Measurements from ENCODE around the gene CAPN8.

CAPN8 gene

GRCh38 chr1:223540485-223541106 is 124.9 kb downstream of the CAPN8 start:
- Histone ChIP-seq H3K36me3 (ENCODE audit: control insufficient read depth, insufficient read depth, low read length) (no peaks in the 10 kb centered on the region), H3K4me3 (replicated peaks; ENCODE audit: low read depth, low read length) (no peak overlapping the region), H3K27me3 (replicated peaks; ENCODE audit: control insufficient read depth, insufficient read depth, low read length) (no peaks in the 10 kb centered on the region; the same call in none of the 2 replicates)
- DNase-seq (ENCODE audit: extremely low read depth, insufficient read length), result no peak
- TF ChIP-seq CTCF (IDR thresholded peaks at IDR 0.05; ENCODE audit: insufficient read depth, low read length, poor library complexity, severe bottlenecking), result no peak

DNA sequence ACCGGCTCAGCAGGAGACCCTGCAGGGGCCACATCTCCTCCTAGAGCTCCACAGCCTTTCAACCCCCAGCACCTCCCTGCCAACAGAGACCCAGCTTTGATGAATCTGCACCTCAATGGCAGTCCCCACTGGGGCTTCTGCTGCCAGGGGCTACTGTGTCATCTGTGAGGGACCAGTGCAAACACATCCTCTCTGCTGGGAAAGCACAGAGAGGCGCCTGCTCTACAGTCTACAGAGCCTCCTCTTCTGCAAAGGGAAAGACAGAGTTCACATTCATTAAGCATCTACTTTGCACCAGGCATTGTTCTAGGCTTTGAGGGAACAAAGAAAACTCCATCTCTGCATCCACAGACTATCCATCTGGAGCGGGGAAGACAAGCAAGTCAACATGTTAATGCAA is 125.8 kb downstream of the CAPN8 start:
- no peak for DNase-seq (ENCODE audit: extremely low read depth, insufficient read length)

DNA sequence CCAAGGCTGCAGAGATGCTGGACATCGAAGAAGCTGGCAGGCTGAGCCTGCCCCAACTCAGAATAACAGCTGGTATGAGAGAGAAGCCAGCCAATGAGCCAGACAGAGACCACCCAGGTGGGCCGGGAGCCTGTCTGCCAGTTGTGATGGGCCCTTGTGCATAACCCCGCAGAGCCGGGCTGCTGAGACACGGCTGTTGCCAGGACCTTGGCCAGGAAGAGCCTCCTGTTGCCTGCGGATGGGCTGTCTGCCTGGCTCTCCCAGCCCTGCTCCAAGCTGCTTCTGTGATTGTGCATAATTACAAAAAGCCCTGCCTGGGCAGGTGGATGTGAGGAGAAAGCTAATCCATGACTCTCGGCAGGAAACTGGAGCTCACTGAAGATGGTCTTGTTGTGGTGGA is 126.5 kb downstream of the CAPN8 start:
- no peak for TF ChIP-seq CTCF (IDR thresholded peaks at IDR 0.05; ENCODE audit: insufficient read depth, low read length, poor library complexity, severe bottlenecking)
- no peak for DNase-seq (ENCODE audit: extremely low read depth, insufficient read length)
- H3K27me3 ChIP-seq (replicated peaks; ENCODE audit: control insufficient read depth, insufficient read depth, low read length), result no peaks in the 10 kb centered on the region; the same call in none of the 2 replicates
- H3K36me3 ChIP-seq (ENCODE audit: control insufficient read depth, insufficient read depth, low read length), result no peaks in the 10 kb centered on the region
- H3K4me3 ChIP-seq (replicated peaks; ENCODE audit: low read depth, low read length), result no peak overlapping the region

More for the DNA sequence above, 125.8 kb downstream of the CAPN8 start:
- Histone ChIP-seq H3K36me3 (ENCODE audit: control insufficient read depth, insufficient read depth, low read length) (no peaks in the 10 kb centered on the region), H3K27me3 (replicated peaks; ENCODE audit: control insufficient read depth, insufficient read depth, low read length) (no peaks in the 10 kb centered on the region; the same call in none of the 2 replicates), H3K4me3 (replicated peaks; ENCODE audit: low read depth, low read length) (no peak overlapping the region)
- TF ChIP-seq CTCF (IDR thresholded peaks at IDR 0.05; ENCODE audit: insufficient read depth, low read length, poor library complexity, severe bottlenecking), result no peak

- no peak for TF ChIP-seq CTCF (IDR thresholded peaks at IDR 0.05; ENCODE audit: insufficient read depth, low read length, poor library complexity, severe bottlenecking)
- H3K36me3 ChIP-seq (ENCODE audit: control insufficient read depth, insufficient read depth, low read length), result no peaks in the 10 kb centered on the region
- no peak overlapping the region for H3K4me3 ChIP-seq (replicated peaks; ENCODE audit: low read depth, low read length)
- H3K27me3 ChIP-seq (replicated peaks; ENCODE audit: control insufficient read depth, insufficient read depth, low read length), result peaks cover 2% of the 10 kb centered on the region
- DNase-seq (ENCODE audit: extremely low read depth, insufficient read length), result no peak
These were observed 130.2 kb downstream of the CAPN8 start for GRCh38 chr1:223535319-223535718.

DNA sequence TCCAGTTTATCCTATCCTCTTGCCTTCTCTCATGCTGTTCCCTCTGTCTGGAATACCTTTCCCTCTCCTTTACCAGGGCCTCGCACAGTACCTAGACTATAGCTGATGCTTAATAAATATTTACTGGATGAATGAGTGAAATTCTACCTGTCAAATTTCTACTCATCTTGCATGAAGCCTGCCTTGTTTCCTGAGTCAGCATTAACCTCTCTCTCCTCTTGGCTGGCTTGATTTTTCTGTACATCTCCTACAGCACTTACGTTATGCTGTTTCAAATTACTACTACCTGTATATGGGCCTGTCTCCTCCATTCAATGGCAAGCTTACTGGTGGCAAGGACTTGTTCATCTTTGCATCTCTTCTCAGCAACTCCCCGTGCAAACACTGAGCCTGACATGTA is 130.8 kb downstream of the CAPN8 start:
- TF ChIP-seq CTCF (IDR thresholded peaks at IDR 0.05; ENCODE audit: insufficient read depth, low read length, poor library complexity, severe bottlenecking), result no peak
- Histone ChIP-seq H3K36me3 (ENCODE audit: control insufficient read depth, insufficient read depth, low read length) (no peaks in the 10 kb centered on the region), H3K27me3 (replicated peaks; ENCODE audit: control insufficient read depth, insufficient read depth, low read length) (peaks cover 2% of the 10 kb centered on the region), H3K4me3 (replicated peaks; ENCODE audit: low read depth, low read length) (no peak overlapping the region)
- no peak for DNase-seq (ENCODE audit: extremely low read depth, insufficient read length)

GRCh38 chr1:223533708-223534107 is 131.8 kb downstream of the CAPN8 start:
- TF ChIP-seq CTCF (IDR thresholded peaks at IDR 0.05; ENCODE audit: insufficient read depth, low read length, poor library complexity, severe bottlenecking), result no peak
- H3K27me3 ChIP-seq (replicated peaks; ENCODE audit: control insufficient read depth, insufficient read depth, low read length), result peaks cover 2% of the 10 kb centered on the region
- DNase-seq (ENCODE audit: extremely low read depth, insufficient read length), result no peak

More at GRCh38 chr1:223533708-223534107, 131.8 kb downstream of the CAPN8 start:
- no peak overlapping the region for H3K4me3 ChIP-seq (replicated peaks; ENCODE audit: low read depth, low read length)
- no peaks in the 10 kb centered on the region for H3K36me3 ChIP-seq (ENCODE audit: control insufficient read depth, insufficient read depth, low read length)

All from GM06990 (cell line).